Glutamatergic neuron (in vitro differentiated cells): ENCODE data around the gene NR2C2AP. TPM values are rescaled to one million over a fixed set of nuclear protein-coding genes. Genes with fewer than 3 reads are reported as not detected.
A peak's percentile ranks its signal among the peaks of the same experiment; 100 is the strongest.

Source experiments
- DNase-seq: peaks from one replicate; pipeline ENCODE4 v3.0.0; 2022
- H3K27ac Mint-ChIP-seq: one replicate; pipeline ENCODE4 v1.8.0; 2020; ENCODE audit warnings: mild to moderate bottlenecking, mixed read lengths, inconsistent platforms; ENCODE audit not compliant: unreplicated experiment
- H3K27me3 Mint-ChIP-seq: one replicate; pipeline ENCODE4 v1.8.0; 2020; ENCODE audit warnings: mild to moderate bottlenecking, moderate library complexity, mixed read lengths, inconsistent platforms; ENCODE audit not compliant: unreplicated experiment
- H3K36me3 Mint-ChIP-seq: one replicate; pipeline ENCODE4 v1.8.0; 2020; ENCODE audit warnings: mild to moderate bottlenecking, mixed read lengths, inconsistent platforms; ENCODE audit not compliant: unreplicated experiment
- H3K4me1 Mint-ChIP-seq: one replicate; pipeline ENCODE4 v1.8.0; 2020; ENCODE audit warnings: mild to moderate bottlenecking, low read depth, mixed read lengths, inconsistent platforms; ENCODE audit not compliant: unreplicated experiment
- H3K4me3 Mint-ChIP-seq: one replicate; pipeline ENCODE4 v1.8.0; 2020; ENCODE audit warnings: mild to moderate bottlenecking, mixed read lengths, inconsistent platforms; ENCODE audit not compliant: unreplicated experiment
- H3K9me3 Mint-ChIP-seq: one replicate; pipeline ENCODE4 v1.8.0; 2020; ENCODE audit warnings: mild to moderate bottlenecking, moderate library complexity, mixed read lengths, inconsistent platforms; ENCODE audit not compliant: unreplicated experiment
- CTCF ChIP-seq: fragments of 200-600 bp; sonication (generic); IDR thresholded peaks from one replicate; pipeline ENCODE4 v1.5.0; 2021; ENCODE audit not compliant: partially characterized antibody, unreplicated experiment
- total RNA-seq: library from RNA; stranded (reverse); fragmentation: NEBNext Ultra II Directional; extraction: Animal tissue kit (Norgen Biotek cat#: 25700); gene quantifications from one replicate; pipeline ENCODE4 v1.2.1, GENCODE V29; 2021; ENCODE audit not compliant: unreplicated experiment

The NR2C2AP gene
- total RNA-seq, 1 donor from 2014 or later, result 5.5 TPM

- Mint-ChIP-seq H3K27ac (no peak within 1 kb of the TSS), H3K9me3 (peaks cover 4% of the 10 kb centered on the region), H3K27me3 (peaks cover 10% of the 10 kb centered on the region), H3K4me3 (peak within 1 kb of the TSS; percentile 81), H3K4me1 (peaks cover 8% of the 10 kb centered on the region), H3K36me3 (no peaks in the 10 kb centered on the region)
- DNase-seq, result peak; percentile 89
- TF ChIP-seq CTCF, result no peak
Observed at GRCh38 chr19:19170053-19170872, 33.0 kb downstream of the NR2C2AP start, which contains the start of gene MEF2B. Gene MEF2B, minus strand, starts transcription at chr19:19170263. Its CDS starts 19,528 bp downstream, at chr19:19150735.

- Mint-ChIP-seq H3K27ac (no peak overlapping the region), H3K4me3 (peak overlapping the region; percentile 81), H3K9me3 (peaks cover 4% of the 10 kb centered on the region), H3K27me3 (peaks cover 10% of the 10 kb centered on the region), H3K4me1 (peaks cover 8% of the 10 kb centered on the region), H3K36me3 (no peaks in the 10 kb centered on the region)
- no peak for TF ChIP-seq CTCF
- no peak for DNase-seq
Observed at GRCh38 chr19:19169236-19170052, 33.8 kb downstream of the NR2C2AP start.

GRCh38 chr19:19167612-19168011 is 35.6 kb downstream of the NR2C2AP start:
- peaks cover 8% of the 10 kb centered on the region for H3K4me1 Mint-ChIP-seq
- peaks cover 10% of the 10 kb centered on the region for H3K27me3 Mint-ChIP-seq
- no peak overlapping the region for H3K27ac Mint-ChIP-seq
- no peak for TF ChIP-seq CTCF
- H3K9me3 Mint-ChIP-seq, result peaks cover 3% of the 10 kb centered on the region
- DNase-seq, result no peak
- H3K4me3 Mint-ChIP-seq, result no peak overlapping the region
- no peaks in the 10 kb centered on the region for H3K36me3 Mint-ChIP-seq

GRCh38 chr19:19165396-19165795 is 37.8 kb downstream of the NR2C2AP start:
- DNase-seq, result no peak
- H3K27ac Mint-ChIP-seq, result no peak overlapping the region

More at GRCh38 chr19:19165396-19165795, 37.8 kb downstream of the NR2C2AP start:
- Mint-ChIP-seq H3K4me3 (no peak overlapping the region), H3K27me3 (peaks cover 11% of the 10 kb centered on the region), H3K4me1 (peaks cover 3% of the 10 kb centered on the region), H3K36me3 (no peaks in the 10 kb centered on the region), H3K9me3 (peaks cover 3% of the 10 kb centered on the region)
- TF ChIP-seq CTCF, result no peak
